ENCODE data around the gene CASP8AP2. TPM values are rescaled to one million over a fixed set of nuclear protein-coding genes. Genes with fewer than 3 reads are reported as not detected.
"Not testable (repeated sequence)": the region's sequence is repeated elsewhere in the genome, so short reads cannot be mapped to it uniquely, and the experiment has no call there.

The CASP8AP2 gene
- total RNA-seq, 1 experiment from 2014 or later: 22.9 TPM

DNA sequence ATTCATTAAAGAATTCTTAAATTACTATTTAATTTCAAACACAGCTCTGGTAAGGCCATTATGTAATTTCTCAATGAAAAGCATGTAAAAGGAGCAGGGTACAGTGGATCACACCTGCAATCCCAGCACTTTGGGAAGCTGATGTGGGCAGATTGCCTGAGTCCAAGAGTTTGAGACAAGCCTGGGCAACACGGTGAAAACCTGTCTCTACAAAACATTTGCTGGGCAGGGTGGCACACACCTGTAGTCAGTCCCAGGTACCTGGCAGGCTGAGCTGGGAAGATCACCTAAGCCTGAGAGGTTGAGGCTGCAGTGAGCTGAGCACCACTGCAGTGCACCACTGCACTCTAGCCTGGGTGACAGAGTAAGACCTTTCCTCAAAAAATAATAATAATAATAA is 47.5 kb upstream of the CASP8AP2 start:
- TF ChIP-seq REST (IDR thresholded peaks at IDR 0.05; ENCODE audit: insufficient read depth in 1 of 2, low read depth in 2 of 2, low read length in 1 of 2) (no peak), SIN3A (IDR thresholded peaks at IDR 0.05; ENCODE audit: borderline replicate concordance, insufficient read depth, low read depth, low read length) (no peak), CTCF (IDR thresholded peaks at IDR 0.05) (no peak), POLR2AphosphoS5 (IDR thresholded peaks at IDR 0.05; ENCODE audit: low read depth, low read length) (no peak), TCF7L2 (IDR thresholded peaks at IDR 0.05; ENCODE audit: low read depth, low read length) (no peak)
- no TSS peak for BruUV-seq (replicated peaks)
- no peak for ATAC-seq
- Histone ChIP-seq H3K9me3 (ENCODE audit: control insufficient read depth, insufficient read depth, low read depth, low read length) (no peaks in the 10 kb centered on the region), H3K4me1 (ENCODE audit: control insufficient read depth, insufficient read depth, low read length) (no peaks in the 10 kb centered on the region), H3K4me3 (ENCODE audit: low read depth in 2 of 2, low read length in 2 of 2) (no peak overlapping the region), H3K36me3 (ENCODE audit: control insufficient read depth, insufficient read depth, low read length) (peaks cover 7% of the 10 kb centered on the region; the same call in 1 of the 2 replicates), H3K27me3 (ENCODE audit: control insufficient read depth, insufficient read depth, low read length) (no peaks in the 10 kb centered on the region), H3K27ac (ENCODE audit: low read length) (no peak overlapping the region)
- DNase-seq (ENCODE audit: low read depth, low spot score): no peak
- in situ Hi-C loops (cut with HindIII; ENCODE audit: low pct_unique_long_range_greater_than_20kb, low sequenced_read_pairs): no loop called here
- ChIA-PET POLR2A (no interaction called here), CTCF (no interaction called here)
- intact Hi-C loops (cut with micrococcal nuclease; ENCODE audit: unreplicated experiment): no loop called here

GRCh38 chr6:89783293-89783692 is 46.4 kb upstream of the CASP8AP2 start:
- ATAC-seq; H3K27ac ChIP-seq (ENCODE audit: low read length); H3K4me3 ChIP-seq (ENCODE audit: low read depth in 2 of 2, low read length in 2 of 2); H3K4me1 ChIP-seq (ENCODE audit: control insufficient read depth, insufficient read depth, low read length); DNase-seq (ENCODE audit: low read depth, low spot score); H3K9me3 ChIP-seq (ENCODE audit: control insufficient read depth, insufficient read depth, low read depth, low read length); in situ Hi-C loops (cut with HindIII; ENCODE audit: low pct_unique_long_range_greater_than_20kb, low sequenced_read_pairs); H3K27me3 ChIP-seq (ENCODE audit: control insufficient read depth, insufficient read depth, low read length); CTCF ChIA-PET; intact Hi-C loops (cut with micrococcal nuclease; ENCODE audit: unreplicated experiment); H3K36me3 ChIP-seq (ENCODE audit: control insufficient read depth, insufficient read depth, low read length); BruUV-seq (replicated peaks); POLR2A ChIA-PET: not testable (repeated sequence)

DNA sequence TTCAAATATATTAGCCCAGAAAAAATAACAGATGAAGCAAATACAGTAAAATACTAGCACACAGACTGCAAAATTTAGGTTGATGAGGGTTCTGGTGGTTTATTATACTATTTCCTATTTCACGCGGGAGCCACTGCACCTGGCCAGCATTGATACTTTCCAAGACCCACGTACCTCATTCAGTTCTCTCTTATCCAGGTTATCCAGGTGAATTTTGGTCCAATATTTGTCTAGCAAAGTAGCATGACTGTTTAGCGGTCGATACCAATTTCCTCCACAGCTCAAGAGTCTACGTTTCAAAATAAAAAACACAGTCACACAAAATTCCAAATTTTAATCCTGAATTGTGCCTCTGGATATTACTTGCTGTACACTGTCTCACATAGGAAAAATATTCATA is 44.8 kb upstream of the CASP8AP2 start:
- intact Hi-C loops (cut with micrococcal nuclease; ENCODE audit: unreplicated experiment) (no loop called here), in situ Hi-C loops (cut with HindIII; ENCODE audit: low pct_unique_long_range_greater_than_20kb, low sequenced_read_pairs) (no loop called here)
- DNase-seq (ENCODE audit: low read depth, low spot score): no peak
- CTCF ChIA-PET: no interaction called here
- Histone ChIP-seq H3K36me3 (ENCODE audit: control insufficient read depth, insufficient read depth, low read length) (peaks cover 12% of the 10 kb centered on the region; the same call in 1 of the 2 replicates), H3K9me3 (ENCODE audit: control insufficient read depth, insufficient read depth, low read depth, low read length) (no peaks in the 10 kb centered on the region), H3K27ac (ENCODE audit: low read length) (no peak overlapping the region), H3K4me3 (ENCODE audit: low read depth in 2 of 2, low read length in 2 of 2) (no peak overlapping the region), H3K4me1 (ENCODE audit: control insufficient read depth, insufficient read depth, low read length) (no peaks in the 10 kb centered on the region), H3K27me3 (ENCODE audit: control insufficient read depth, insufficient read depth, low read length) (no peaks in the 10 kb centered on the region)
- ATAC-seq: no peak
- POLR2A ChIA-PET: no interaction called here
- no TSS peak for BruUV-seq (replicated peaks)
- no peak for TF ChIP-seq POLR2AphosphoS5 (IDR thresholded peaks at IDR 0.05; ENCODE audit: low read depth, low read length)
- TF ChIP-seq CTCF (IDR thresholded peaks at IDR 0.05): no peak
- TF ChIP-seq REST (IDR thresholded peaks at IDR 0.05; ENCODE audit: insufficient read depth in 1 of 2, low read depth in 2 of 2, low read length in 1 of 2): no peak
- TF ChIP-seq TCF7L2 (IDR thresholded peaks at IDR 0.05; ENCODE audit: low read depth, low read length): no peak
- no peak for TF ChIP-seq SIN3A (IDR thresholded peaks at IDR 0.05; ENCODE audit: borderline replicate concordance, insufficient read depth, low read depth, low read length)
